Common myeloid progenitor, CD34-positive (primary cell): ENCODE measurements around the gene TOR1AIP2.
"Not testable (repeated sequence)": the region's sequence is repeated elsewhere in the genome, so short reads cannot be mapped to it uniquely, and the experiment has no call there.

ENCODE experiments used
- CTCF ChIA-PET: fragments of 350-600 bp; sonication (Branson Sonifier 250); formaldehyde crosslinking; loops from one replicate; lab custom pipeline; 2021; ENCODE audit warnings: antibody characterized with exemption; lab: Charles Lee
- POLR2A ChIA-PET: fragments of 350-600 bp; sonication (Branson Sonifier 250); formaldehyde crosslinking; loops from one replicate; lab custom pipeline; 2021; ENCODE audit warnings: antibody characterized with exemption; lab: Charles Lee
- DNase-seq, 3 donors: peaks; one replicate each; pipeline versions ENCODE4 v3.0.0 to v3.0.0-alpha.2; 2013
- H3K27ac ChIP-seq, 2 experiments: 1 replicate in 1 of 2; 2 replicates in 1 of 2; pipeline ENCODE4 v1.7.0; 2013; ENCODE audit warnings: inconsistent platforms in 2 of 2, low read length in 2 of 2, mild to moderate bottlenecking in 2 of 2, low read depth in 1 of 2, moderate library complexity in 1 of 2; ENCODE audit not compliant: severe bottlenecking in 2 of 2, insufficient read depth in 1 of 2, poor library complexity in 1 of 2
- H3K27me3 ChIP-seq, 5 experiments: replicated peaks in 2 of 5; 1 replicate in 3 of 5; 2 replicates in 2 of 5; pipeline versions ENCODE4 v1.6.1 to v1.7.0; 2013; ENCODE audit warnings: low read length in 4 of 5, mild to moderate bottlenecking in 2 of 5, moderate library complexity in 2 of 5, inconsistent platforms in 1 of 5; ENCODE audit not compliant: insufficient read depth in 5 of 5, control insufficient read depth in 4 of 5
- H3K36me3 ChIP-seq, 4 experiments: 1 replicate in 2 of 4; 2 replicates in 2 of 4; pipeline versions ENCODE4 v1.6.1 to v1.7.0; 2013; ENCODE audit warnings: low read length in 3 of 4, control low read depth in 1 of 4, mild to moderate bottlenecking in 1 of 4; ENCODE audit not compliant: control insufficient read depth in 4 of 4, insufficient read depth in 4 of 4
- H3K4me1 ChIP-seq, 4 experiments: 1 replicate in 3 of 4; 2 replicates in 1 of 4; pipeline versions ENCODE4 v1.6.1 to v1.7.1; 2013; ENCODE audit warnings: low read length in 3 of 4, mild to moderate bottlenecking in 3 of 4, control low read depth in 1 of 4, inconsistent platforms in 1 of 4, moderate library complexity in 1 of 4; ENCODE audit not compliant: control insufficient read depth in 4 of 4, insufficient read depth in 4 of 4; ENCODE audit errors: control extremely low read depth in 1 of 4
- H3K4me3 ChIP-seq, 7 experiments: 1 replicate in 4 of 7; 2 replicates in 3 of 7; pipeline versions ENCODE4 v1.5.1 to v1.7.0; 2013; ENCODE audit warnings: mild to moderate bottlenecking in 7 of 7, low read length in 6 of 7, moderate library complexity in 6 of 7, inconsistent platforms in 2 of 7, low read depth in 2 of 7, control low read depth in 1 of 7; ENCODE audit not compliant: insufficient read depth in 4 of 7, control insufficient read depth in 1 of 7; ENCODE audit errors: extremely low read depth in 1 of 7
- H3K9me3 ChIP-seq, 5 experiments: 1 replicate in 4 of 5; 2 replicates in 1 of 5; pipeline versions ENCODE4 v1.6.1 to v1.7.1; 2013; ENCODE audit warnings: low read length in 4 of 5, mild to moderate bottlenecking in 2 of 5, inconsistent platforms in 1 of 5, low read depth in 1 of 5, moderate library complexity in 1 of 5; ENCODE audit not compliant: control insufficient read depth in 4 of 5, insufficient read depth in 2 of 5; ENCODE audit errors: control extremely low read depth in 1 of 5
- WGBS: methylation state at CpG from one replicate; pipeline ENCODE4 v1.1.5; 2013; ENCODE audit not compliant: insufficient coverage; 5-methylcytosine and 5-hydroxymethylcytosine counted together

The TOR1AIP2 gene

DNA sequence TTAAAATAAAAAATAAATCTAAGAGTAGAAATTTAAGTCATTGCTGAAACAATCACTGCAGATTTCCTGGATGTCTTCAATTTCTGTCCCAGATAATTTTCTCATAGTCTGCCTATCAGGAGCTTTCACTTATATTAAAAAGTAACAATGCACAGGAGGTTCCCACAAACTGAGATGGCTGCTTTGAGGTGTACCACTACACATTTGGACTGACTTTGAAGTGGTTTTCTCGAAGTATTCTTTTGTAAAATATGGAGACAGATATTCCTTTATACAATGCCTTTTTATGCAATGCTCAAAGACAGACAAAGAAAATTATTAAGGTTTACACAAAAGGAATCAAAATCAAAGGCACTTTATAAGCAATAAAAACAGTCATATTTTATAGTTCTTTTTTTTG is 24.5 kb downstream of the TOR1AIP2 start:
- ChIA-PET POLR2A (no interaction called here), CTCF (interaction anchor here (1.8 kb wide), 1 partner anchor 14 kb away, joined by 10 read pairs; no protein-coding TSS in a partner anchor)
- H3K4me1 ChIP-seq = no peaks in the 10 kb centered on the region
- no peak for DNase-seq
- no CpG with 5 or more reads among the region's 1 CpG for WGBS
- no peak overlapping the region for H3K27ac ChIP-seq
- H3K36me3 ChIP-seq = peaks cover 13 to 51% (median 28%) of the 10 kb centered on the region in 4 experiments
- no peaks in the 10 kb centered on the region for H3K27me3 ChIP-seq
- no peak overlapping the region for H3K4me3 ChIP-seq
- H3K9me3 ChIP-seq = no peaks in the 10 kb centered on the region

GRCh38 chr1:179848233-179848632 is 29.4 kb downstream of the TOR1AIP2 start:
- Histone ChIP-seq H3K4me1 (no peaks in the 10 kb centered on the region), H3K4me3 (no peak overlapping the region), H3K36me3 (peaks cover 20 to 56% (median 35%) of the 10 kb centered on the region in 4 experiments), H3K9me3 (no peaks in the 10 kb centered on the region), H3K27me3 (no peaks in the 10 kb centered on the region), H3K27ac (no peak overlapping the region)
- no peak for DNase-seq
- CTCF ChIA-PET = no interaction called here
- 100% methylated on average over 3 of the region's 3 CpGs for WGBS
- POLR2A ChIA-PET = no interaction called here

GRCh38 chr1:179840107-179840506 is 37.5 kb downstream of the TOR1AIP2 start:
- Histone ChIP-seq H3K4me1 (no peaks in the 10 kb centered on the region), H3K27me3 (no peaks in the 10 kb centered on the region), H3K27ac (no peak overlapping the region), H3K36me3 (peaks cover 2 to 15% (median 9%) of the 10 kb centered on the region in 4 experiments), H3K9me3 (no peaks in the 10 kb centered on the region), H3K4me3 (no peak overlapping the region)
- CTCF ChIA-PET = no interaction called here
- 86% methylated on average over 3 of the region's 3 CpGs for WGBS
- DNase-seq = no peak
- POLR2A ChIA-PET = no interaction called here

GRCh38 chr1:179836686-179837445 is 40.7 kb downstream of the TOR1AIP2 start:
- H3K27ac ChIP-seq, H3K27me3 ChIP-seq, H3K9me3 ChIP-seq, H3K4me1 ChIP-seq, H3K4me3 ChIP-seq, DNase-seq, POLR2A ChIA-PET, H3K36me3 ChIP-seq: not testable (repeated sequence)
- WGBS = 94% methylated on average over 36 of the region's 38 CpGs
- CTCF ChIA-PET = interaction anchor here (0.8 to 2.3 kb wide), 3 partner anchors 9 to 22 kb away, joined by 3 to 9 read pairs (median 3); no protein-coding TSS in a partner anchor

DNA sequence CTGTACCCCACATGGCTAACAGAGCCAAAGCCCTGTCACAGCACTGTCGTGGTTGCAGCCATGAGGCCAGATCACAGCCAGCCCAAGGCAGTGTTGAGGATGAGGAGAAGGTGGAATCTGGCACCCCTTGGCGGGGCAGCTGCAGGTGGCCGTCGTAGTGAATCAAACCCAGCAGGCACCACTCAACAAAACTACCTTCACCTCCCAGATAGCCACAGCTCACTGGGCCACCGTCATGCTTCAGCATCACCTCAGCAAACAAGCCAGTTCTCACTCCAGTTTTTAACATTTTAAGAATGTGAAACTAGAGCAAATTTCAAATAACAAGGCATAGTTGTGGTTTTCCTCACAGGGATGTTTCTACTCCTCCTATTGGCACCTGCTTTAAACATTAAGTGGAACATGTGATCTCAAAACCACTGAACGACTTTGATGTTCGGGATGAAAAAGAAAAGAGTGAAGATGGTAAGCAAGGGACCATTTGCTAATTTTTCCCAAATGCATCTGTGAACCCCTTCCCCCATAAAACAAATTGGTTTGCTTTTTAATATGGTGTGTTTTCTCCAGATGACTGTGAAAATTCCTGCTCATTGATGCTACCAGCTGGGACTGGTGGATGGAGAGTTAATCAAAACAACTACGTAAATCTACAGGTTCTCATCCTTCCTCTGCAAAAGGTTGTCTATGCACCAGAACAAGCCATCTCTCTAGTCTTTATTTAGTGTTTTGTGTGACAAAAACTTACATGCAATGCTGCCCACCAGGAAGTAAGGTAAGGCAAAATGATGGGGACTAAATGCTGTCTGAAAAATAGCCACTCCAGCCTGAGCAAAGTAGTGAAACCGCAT is 45.5 kb downstream of the TOR1AIP2 start:
- Histone ChIP-seq H3K27ac (no peak overlapping the region), H3K4me3 (no peak overlapping the region), H3K4me1 (peaks cover 0 to 4% (median under 1%) of the 10 kb centered on the region in 4 experiments), H3K36me3 (peaks cover 0 to 2% (median 0%) of the 10 kb centered on the region in 4 experiments), H3K27me3 (peaks cover 0 to 2% (median 0%) of the 10 kb centered on the region in 5 experiments), H3K9me3 (no peaks in the 10 kb centered on the region)
- DNase-seq = no peak
- ChIA-PET POLR2A (no interaction called here), CTCF (interaction anchor here (0.9 to 1.9 kb wide), 2 partner anchors 9 to 126 kb away, joined by 3 to 6 read pairs; no protein-coding TSS in a partner anchor)
- WGBS = 92% methylated on average over 2 of the region's 9 CpGs

DNA sequence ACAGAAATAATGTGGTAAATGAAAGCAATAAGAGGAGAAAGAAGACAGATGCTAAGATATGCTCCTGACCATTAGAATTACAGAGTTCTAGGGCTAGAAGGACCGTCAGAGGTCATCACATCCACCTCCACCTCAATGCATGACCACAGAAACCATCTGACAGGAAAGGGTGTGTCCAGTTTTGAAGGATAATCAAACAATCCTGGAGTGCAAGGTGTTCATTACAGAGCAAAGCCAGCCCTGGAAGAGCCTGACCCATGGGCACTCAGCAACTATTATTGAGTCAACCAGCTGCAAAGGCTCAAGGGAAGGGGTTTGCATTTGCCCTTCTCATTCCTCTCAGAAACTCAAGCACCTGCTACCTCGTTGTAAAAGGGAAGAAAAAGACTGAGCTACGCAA is 46.4 kb downstream of the TOR1AIP2 start:
- ChIA-PET POLR2A (no interaction called here), CTCF (no interaction called here)
- WGBS = 50% methylated on average over 1 of the region's 3 CpGs
- Histone ChIP-seq H3K36me3 (no peaks in the 10 kb centered on the region), H3K4me3 (no peak overlapping the region), H3K27me3 (peaks cover 0 to 2% (median 0%) of the 10 kb centered on the region in 5 experiments), H3K27ac (no peak overlapping the region), H3K4me1 (peaks cover 0 to 4% (median under 1%) of the 10 kb centered on the region in 4 experiments), H3K9me3 (no peaks in the 10 kb centered on the region)
- DNase-seq = no peak
